Small intestine (tissue), 7 donors: ENCODE results near the gene ACACB. TPM values are rescaled to one million over a fixed set of nuclear protein-coding genes. Genes with fewer than 3 reads are reported as not detected.
A peak's percentile ranks its signal among the peaks of the same experiment; 100 is the strongest.
"Not testable (repeated sequence)": the region's sequence is repeated elsewhere in the genome, so short reads cannot be mapped to it uniquely, and the experiment has no call there.

Source experiments
- DNase-seq, 2 donors: peaks; one replicate each; pipeline versions ENCODE4 v3.0.0 to v3.0.0-alpha.2; 2013
- FAIRE-seq: peaks from 2 replicates; lab custom pipeline; 2012; peaks lifted over from hg19 to GRCh38; lab: Jason Lieb, UNC
- H3K27ac ChIP-seq, 3 donors: one replicate each; pipeline ENCODE4 v1.5.1; 2013; ENCODE audit warnings: low read length in 2 of 3, mild to moderate bottlenecking in 2 of 3, control low read depth in 1 of 3, inconsistent platforms in 1 of 3, low read depth in 1 of 3, moderate library complexity in 1 of 3
- H3K27me3 ChIP-seq, 3 donors: one replicate each; pipeline ENCODE4 v1.6.1; 2013; ENCODE audit warnings: low read length in 3 of 3, inconsistent platforms in 1 of 3; ENCODE audit not compliant: control insufficient read depth in 3 of 3, insufficient read depth in 3 of 3
- H3K36me3 ChIP-seq, 3 donors: one replicate each; pipeline ENCODE4 v1.6.1; 2013; ENCODE audit warnings: low read length in 3 of 3, inconsistent platforms in 1 of 3, low read depth in 1 of 3, mild to moderate bottlenecking in 1 of 3, moderate library complexity in 1 of 3; ENCODE audit not compliant: control insufficient read depth in 3 of 3, insufficient read depth in 2 of 3
- H3K4me1 ChIP-seq, 3 donors: one replicate each; pipeline ENCODE4 v1.6.1; 2013; ENCODE audit warnings: low read length in 2 of 3, inconsistent platforms in 1 of 3, low read depth in 1 of 3, mild to moderate bottlenecking in 1 of 3, moderate library complexity in 1 of 3; ENCODE audit not compliant: control insufficient read depth in 3 of 3, insufficient read depth in 2 of 3
- H3K4me3 ChIP-seq, 3 donors: one replicate each; pipeline ENCODE4 v1.5.1; 2013; ENCODE audit warnings: low read length in 3 of 3, control low read depth in 1 of 3, inconsistent platforms in 1 of 3, low read depth in 1 of 3, mild to moderate bottlenecking in 1 of 3, moderate library complexity in 1 of 3
- H3K9me3 ChIP-seq, 2 donors: one replicate each; pipeline ENCODE4 v1.6.1; 2013; ENCODE audit warnings: low read depth in 1 of 2, low read length in 1 of 2; ENCODE audit not compliant: control insufficient read depth in 2 of 2, insufficient read depth in 1 of 2
- WGBS, 3 donors: extraction: QIAGEN DNeasy Blood & Tissue Kit; methylation state at CpG; one replicate each; pipeline ENCODE4 v1.1.7; 2013; 5-methylcytosine and 5-hydroxymethylcytosine counted together
- polyA plus RNA-seq, 4 donors: library from polyadenylated mRNA; stranded (reverse) in 3 of 4; unstranded in 1 of 4; fragments of 200-250 nt in 3 of 4; fragments of 120-200 nt in 1 of 4; gene quantifications; one replicate each; pipeline versions ENCODE4 v1.2.1 to v1.2.3, GENCODE V29; 2013
- donor health status: healthy with polysubstance abuse.
- donor health status: control.
- donor health status: control.
- donor health status: Bipolar disorder and iron deficiency.
- donor health status: healthy.

The ACACB gene
- polyA plus RNA-seq, 4 donors: 7.0 to 40.5 (median 14.1) TPM

DNA sequence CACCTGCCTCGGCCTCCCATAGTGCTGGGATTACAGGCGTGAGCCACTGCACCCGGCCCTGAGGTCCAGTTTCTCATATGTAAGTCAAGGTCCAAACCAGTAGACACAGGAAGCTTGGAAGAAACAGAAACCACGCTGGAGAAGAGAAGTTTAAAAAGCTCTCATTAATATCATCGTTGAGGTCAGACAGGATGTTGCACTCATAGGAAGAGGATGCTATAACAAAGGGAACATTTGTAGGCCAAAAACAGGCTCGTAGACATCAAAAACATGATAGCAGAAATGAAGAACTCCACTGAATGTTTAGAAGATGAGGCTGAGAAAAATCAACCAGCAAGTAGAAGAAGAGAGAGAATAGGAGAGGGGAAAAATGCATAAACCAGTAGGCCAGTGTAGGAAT lies 46.8 kb downstream of the ACACB start:
- H3K27me3 ChIP-seq: no peaks in the 10 kb centered on the region
- H3K4me1 ChIP-seq: no peaks in the 10 kb centered on the region
- H3K9me3 ChIP-seq: no peaks in the 10 kb centered on the region
- no peak for FAIRE-seq
- DNase-seq: no peak
- no peak overlapping the region for H3K4me3 ChIP-seq
- WGBS, 3 donors: 66 to 71% (median 67%) methylated on average over 6 of the region's 6 CpGs
- H3K36me3 ChIP-seq: peaks cover 0 to 10% (median 8%) of the 10 kb centered on the region in 3 donors
- H3K27ac ChIP-seq: no peak overlapping the region

DNA sequence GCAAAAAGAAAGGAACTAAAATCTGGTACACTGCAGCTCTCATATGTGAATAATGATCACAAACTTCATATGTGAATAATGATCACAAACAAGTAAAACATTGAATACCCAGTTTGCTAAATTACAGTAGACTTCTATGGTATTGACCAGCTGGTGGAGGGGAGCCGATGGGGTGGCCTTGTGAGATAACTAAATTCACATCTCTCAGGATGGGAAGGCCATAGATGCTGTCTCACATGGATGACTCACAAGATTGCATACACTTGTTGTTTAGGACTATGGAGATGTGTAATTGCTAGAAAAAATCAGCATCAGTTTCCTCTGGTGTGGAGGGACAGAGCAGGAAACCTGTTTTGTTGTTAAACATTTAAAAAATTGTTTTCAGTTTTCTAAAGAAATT lies 49.2 kb downstream of the ACACB start:
- WGBS, 3 donors: 73 to 87% (median 81%) methylated on average over 1 of the region's 1 CpG
- DNase-seq (no peak), FAIRE-seq (no peak)
- Histone ChIP-seq H3K27me3 (no peaks in the 10 kb centered on the region), H3K27ac (no peak overlapping the region), H3K4me3 (no peak overlapping the region), H3K4me1 (no peaks in the 10 kb centered on the region), H3K9me3 (no peaks in the 10 kb centered on the region), H3K36me3 (peaks cover 0 to 17% (median 13%) of the 10 kb centered on the region in 3 donors)

DNA sequence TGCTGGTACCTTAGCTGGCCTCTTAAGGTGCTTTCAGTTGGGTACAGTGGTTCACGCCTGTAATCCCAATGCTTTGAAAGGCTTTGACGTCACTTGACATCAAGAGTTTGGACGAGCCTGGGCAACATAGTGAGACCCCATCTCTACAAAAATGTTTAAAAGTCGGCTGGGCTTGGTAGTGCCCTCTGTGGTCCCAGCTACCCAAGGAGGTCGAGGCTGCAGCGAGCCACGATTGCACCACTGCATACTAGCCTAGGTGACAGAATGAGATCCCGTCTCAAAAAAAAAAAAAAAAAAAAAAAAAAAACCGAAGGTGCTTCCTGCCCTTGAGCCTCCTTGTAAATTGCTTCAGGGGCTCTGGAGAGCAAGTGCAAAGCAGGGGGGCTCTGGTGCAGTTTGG lies 50.0 kb downstream of the ACACB start:
- DNase-seq (no peak), FAIRE-seq (no peak)
- no peaks in the 10 kb centered on the region for H3K27me3 ChIP-seq
- H3K9me3 ChIP-seq: no peaks in the 10 kb centered on the region
- no peak overlapping the region for H3K4me3 ChIP-seq
- WGBS, 3 donors: 85 to 95% (median 91%) methylated on average over 8 to 9 of the region's 9 CpGs
- H3K36me3 ChIP-seq: peaks cover 0 to 19% (median 13%) of the 10 kb centered on the region in 3 donors
- no peak overlapping the region for H3K27ac ChIP-seq
- H3K4me1 ChIP-seq: no peaks in the 10 kb centered on the region

DNA sequence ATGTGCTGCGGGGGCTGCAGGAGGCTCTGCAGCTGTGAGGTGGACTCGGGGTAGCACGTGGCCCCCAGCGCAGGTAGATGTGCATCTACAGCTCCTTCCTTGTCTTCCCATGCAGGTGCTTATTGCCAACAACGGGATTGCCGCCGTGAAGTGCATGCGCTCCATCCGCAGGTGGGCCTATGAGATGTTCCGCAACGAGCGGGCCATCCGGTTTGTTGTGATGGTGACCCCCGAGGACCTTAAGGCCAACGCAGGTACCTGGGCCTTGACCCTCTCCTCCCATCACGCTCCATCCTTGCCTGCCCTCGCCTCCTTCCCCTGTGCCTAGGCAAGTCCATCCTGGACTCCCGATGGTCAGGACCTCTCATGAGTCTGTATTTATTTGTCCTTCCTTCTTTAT lies 51.4 kb downstream of the ACACB start:
- DNase-seq: no peak
- FAIRE-seq: no peak
- H3K27me3 ChIP-seq: no peaks in the 10 kb centered on the region
- no peaks in the 10 kb centered on the region for H3K4me1 ChIP-seq
- no peak overlapping the region for H3K4me3 ChIP-seq
- H3K9me3 ChIP-seq: no peaks in the 10 kb centered on the region
- H3K27ac ChIP-seq: no peak overlapping the region
- 91 to 96% (median 95%) methylated on average over 18 of the region's 18 CpGs for WGBS, 3 donors
- peaks cover 9 to 29% (median 22%) of the 10 kb centered on the region in 3 donors for H3K36me3 ChIP-seq

DNA sequence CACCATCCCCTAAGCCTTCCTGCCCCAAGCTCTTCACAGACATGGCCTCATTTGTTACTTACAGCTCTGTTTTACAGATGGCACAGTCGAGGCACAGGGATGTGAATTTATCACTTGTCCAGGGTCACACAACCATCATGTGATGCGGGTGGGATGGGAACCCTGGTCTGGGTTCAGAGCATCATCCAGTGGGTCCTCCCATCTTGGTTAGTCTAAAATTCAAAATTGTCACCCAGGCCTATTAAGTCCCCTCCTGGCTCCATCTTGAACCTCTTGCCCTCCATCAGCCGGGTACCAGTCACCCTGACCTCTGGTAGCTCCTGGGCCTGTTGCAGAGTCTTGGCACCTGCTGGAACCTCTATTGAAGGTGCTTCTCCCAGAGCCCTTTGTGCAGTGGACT lies 52.9 kb downstream of the ACACB start:
- Histone ChIP-seq H3K4me1 (no peaks in the 10 kb centered on the region), H3K36me3 (peaks cover 9 to 33% (median 32%) of the 10 kb centered on the region in 3 donors), H3K27ac (peak overlapping the region in 1 of 3 donors; percentile 37), H3K27me3 (no peaks in the 10 kb centered on the region), H3K9me3 (peaks cover 0 to 7% of the 10 kb centered on the region in 2 donors), H3K4me3 (no peak overlapping the region)
- no peak for FAIRE-seq
- no peak for DNase-seq
- 88 to 92% (median 91%) methylated on average over 3 of the region's 3 CpGs for WGBS, 3 donors

DNA sequence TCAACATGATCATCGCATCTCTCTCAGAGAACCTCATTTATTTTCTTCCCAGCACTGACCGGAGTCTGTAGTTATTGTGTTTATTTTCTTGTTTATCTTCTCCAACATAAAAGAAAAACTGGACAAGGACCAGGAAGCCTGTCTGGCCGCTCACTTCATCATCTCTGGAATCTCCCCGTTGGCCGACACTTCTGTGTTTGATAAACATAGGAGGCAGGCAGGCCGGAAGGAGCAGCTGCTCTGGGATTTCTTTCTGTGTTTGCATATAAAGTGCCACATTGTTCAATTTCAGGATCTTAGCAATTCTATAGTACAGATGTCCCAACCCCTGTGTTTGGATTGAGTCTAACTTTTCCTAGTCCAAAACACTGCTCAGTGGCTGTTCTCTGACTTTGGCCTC lies 53.3 kb downstream of the ACACB start:
- Histone ChIP-seq H3K4me3 (no peak overlapping the region), H3K9me3 (peaks cover 0 to 10% of the 10 kb centered on the region in 2 donors), H3K36me3 (peaks cover 9 to 36% (median 32%) of the 10 kb centered on the region in 3 donors), H3K27me3 (no peaks in the 10 kb centered on the region), H3K4me1 (no peaks in the 10 kb centered on the region), H3K27ac (peak overlapping the region in 1 of 3 donors; percentile 37)
- FAIRE-seq (no peak), DNase-seq (no peak)
- WGBS, 3 donors: 70 to 84% (median 76%) methylated on average over 6 of the region's 6 CpGs

DNA sequence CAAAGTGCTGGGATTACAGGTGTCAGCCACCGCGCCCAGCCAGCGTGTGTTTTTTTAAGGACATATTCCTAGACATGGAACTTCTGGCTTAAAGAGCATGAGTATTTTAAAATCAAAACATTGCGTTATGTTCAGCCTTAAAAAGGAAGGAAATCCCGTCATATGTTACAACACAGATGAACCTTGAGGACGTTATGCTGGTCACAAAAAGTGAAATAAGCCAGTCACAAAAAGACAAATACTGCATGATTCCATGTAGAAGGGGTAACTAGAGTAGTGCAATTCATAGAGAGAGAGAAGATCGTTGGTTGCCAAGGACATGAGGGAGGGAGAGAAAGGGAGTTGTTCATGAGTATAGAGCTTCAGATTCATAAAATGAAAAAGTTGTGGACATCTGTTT lies 53.9 kb downstream of the ACACB start:
- DNase-seq (no peak), FAIRE-seq (no peak)
- H3K4me1 ChIP-seq: no peaks in the 10 kb centered on the region
- 83 to 87% (median 87%) methylated on average over 7 of the region's 7 CpGs for WGBS, 3 donors
- H3K27me3 ChIP-seq: no peaks in the 10 kb centered on the region
- H3K36me3 ChIP-seq: peaks cover 9 to 37% (median 32%) of the 10 kb centered on the region in 3 donors
- peaks cover 0 to 10% of the 10 kb centered on the region in 2 donors for H3K9me3 ChIP-seq
- no peak overlapping the region for H3K4me3 ChIP-seq
- H3K27ac ChIP-seq: no peak overlapping the region

DNA sequence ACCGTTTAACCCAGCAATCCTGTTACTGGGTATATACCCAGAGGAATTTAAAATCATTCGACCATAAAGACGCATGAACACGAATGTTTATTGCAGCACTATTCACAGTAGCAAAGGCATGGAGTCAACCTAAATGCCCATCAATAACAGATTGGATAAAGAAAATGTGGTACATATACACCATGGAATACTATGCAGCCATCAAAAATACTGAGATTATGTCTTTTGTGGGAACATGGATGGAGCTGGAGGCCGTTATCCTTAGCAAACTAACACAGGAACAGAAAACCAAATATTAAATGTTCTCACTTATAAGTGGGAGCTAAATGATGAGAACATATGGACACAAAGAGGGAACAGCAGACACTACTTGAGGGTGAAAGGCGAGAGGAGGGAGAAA lies 56.4 kb downstream of the ACACB start:
- WGBS, 3 donors: 98 to 99% (median 99%) methylated on average over 6 of the region's 6 CpGs
- not testable (repeated sequence) for H3K4me1 ChIP-seq, DNase-seq, H3K27ac ChIP-seq, H3K27me3 ChIP-seq, H3K4me3 ChIP-seq, FAIRE-seq
- Histone ChIP-seq H3K9me3 (peaks cover 0 to 10% of the 10 kb centered on the region in 2 donors), H3K36me3 (peaks cover 9 to 39% (median 29%) of the 10 kb centered on the region in 3 donors)
